ENCODE measurements around the gene H1-8.
"Not testable (repeated sequence)": the region's sequence is repeated elsewhere in the genome, so short reads cannot be mapped to it uniquely, and the experiment has no call there.

The H1-8 gene, protein sequence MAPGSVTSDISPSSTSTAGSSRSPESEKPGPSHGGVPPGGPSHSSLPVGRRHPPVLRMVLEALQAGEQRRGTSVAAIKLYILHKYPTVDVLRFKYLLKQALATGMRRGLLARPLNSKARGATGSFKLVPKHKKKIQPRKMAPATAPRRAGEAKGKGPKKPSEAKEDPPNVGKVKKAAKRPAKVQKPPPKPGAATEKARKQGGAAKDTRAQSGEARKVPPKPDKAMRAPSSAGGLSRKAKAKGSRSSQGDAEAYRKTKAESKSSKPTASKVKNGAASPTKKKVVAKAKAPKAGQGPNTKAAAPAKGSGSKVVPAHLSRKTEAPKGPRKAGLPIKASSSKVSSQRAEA

DNA sequence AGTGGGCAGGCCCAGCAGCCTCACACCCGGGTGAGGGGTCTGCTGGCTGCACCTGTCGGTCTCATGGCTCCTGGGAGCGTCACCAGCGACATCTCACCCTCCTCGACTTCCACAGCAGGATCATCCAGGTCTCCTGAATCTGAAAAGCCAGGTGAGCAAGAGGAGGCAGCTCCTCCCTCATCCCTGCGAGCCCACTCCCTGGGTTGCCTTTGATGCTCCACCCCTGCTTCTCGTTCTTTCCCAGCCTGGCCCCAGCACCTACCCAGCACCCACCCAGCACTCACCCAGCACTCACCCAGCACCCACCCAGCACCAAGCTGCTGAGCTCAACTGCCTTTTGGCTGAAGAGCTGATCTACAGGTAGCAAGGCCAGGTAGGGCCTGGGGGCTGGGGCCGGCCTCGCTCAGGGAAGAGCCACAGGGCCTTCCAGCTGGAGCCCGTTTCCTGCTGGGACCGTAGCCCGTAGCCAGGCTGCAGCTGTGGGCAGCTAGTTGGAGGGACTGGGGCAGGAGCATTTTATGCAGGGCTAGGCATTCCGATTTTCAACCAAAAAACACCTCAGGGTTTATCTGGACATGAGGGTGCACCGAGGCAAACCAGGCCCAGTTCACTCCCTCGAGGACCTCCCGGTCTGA, at the start of gene H1-8:
TSS of gene H1-8 (plus strand) at position 20 of the 635 bp plus-strand sequence. CDS start at position 64, 44 bp downstream.
- DNase-seq, result no peak

DNA sequence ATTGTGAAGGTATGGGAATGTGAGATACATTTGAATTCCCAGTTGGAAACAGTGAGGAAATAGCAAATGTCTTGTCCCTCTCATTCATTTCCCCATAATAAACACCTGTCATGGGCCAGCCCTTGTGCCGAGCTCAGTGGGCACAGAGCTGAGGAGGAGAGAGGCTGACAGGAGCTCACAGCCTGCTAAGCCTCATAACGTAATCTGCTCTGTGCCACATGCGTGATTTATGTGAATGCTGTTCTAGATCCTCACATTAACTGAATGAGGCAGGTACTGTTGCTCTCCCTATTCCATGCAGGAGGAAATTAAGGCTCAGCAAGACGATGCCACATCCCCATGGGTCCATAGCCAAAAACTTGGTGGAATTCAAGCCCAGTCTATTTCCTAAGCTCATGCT, 49.8 kb upstream of the H1-8 start:
- no peak for DNase-seq

DNA sequence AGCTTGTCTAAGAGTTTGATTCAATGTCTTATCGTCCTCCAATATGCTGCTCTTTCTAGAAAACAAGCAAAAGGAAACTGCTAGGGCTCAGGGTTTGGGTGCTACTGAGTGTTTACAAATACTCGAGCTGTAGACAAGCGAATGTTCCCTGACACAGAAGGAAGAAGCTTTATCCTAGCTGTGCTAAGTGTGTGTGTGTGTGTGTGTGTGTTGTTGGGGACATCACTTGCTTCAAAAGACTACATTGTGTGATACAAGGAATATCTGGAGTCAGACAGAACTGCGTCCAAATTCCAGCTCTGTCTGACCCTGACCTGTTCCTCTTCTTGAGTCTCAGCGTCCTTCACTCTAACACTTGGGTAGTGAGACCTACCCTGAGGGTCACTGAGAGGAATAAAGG, 48.5 kb upstream of the H1-8 start:
- DNase-seq, result not testable (repeated sequence)

DNA sequence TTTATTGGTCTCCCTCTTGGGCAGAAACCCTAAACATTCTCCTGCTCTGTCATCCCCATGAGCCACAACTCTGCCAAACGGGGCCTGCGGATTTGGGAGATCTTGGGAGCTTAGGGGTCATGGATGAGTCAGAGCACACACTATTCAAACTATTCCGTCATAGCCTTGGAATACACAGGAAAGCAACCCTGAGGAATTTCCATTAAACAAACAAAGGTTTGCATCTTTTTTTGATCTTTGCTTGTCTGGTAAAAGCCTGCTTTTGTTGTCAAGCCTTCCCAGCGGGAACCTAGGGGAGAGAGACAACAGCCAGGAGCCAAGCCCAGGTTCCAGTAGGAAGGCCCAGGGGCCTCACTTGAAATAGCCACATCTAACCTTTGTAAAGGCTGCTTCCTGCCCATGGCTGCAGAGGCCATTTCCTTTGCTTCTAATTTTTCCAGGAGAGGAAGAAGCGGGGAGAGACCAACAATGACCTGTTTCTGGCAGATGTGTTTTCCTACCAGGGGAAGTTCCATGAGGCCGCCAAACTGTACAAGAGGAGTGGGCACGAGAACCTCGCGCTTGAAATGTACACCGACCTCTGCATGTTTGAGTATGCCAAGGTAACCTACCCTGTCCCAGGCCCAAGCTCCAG, 47.9 kb upstream of the H1-8 start:
- DNase-seq, result not testable (repeated sequence)

DNA sequence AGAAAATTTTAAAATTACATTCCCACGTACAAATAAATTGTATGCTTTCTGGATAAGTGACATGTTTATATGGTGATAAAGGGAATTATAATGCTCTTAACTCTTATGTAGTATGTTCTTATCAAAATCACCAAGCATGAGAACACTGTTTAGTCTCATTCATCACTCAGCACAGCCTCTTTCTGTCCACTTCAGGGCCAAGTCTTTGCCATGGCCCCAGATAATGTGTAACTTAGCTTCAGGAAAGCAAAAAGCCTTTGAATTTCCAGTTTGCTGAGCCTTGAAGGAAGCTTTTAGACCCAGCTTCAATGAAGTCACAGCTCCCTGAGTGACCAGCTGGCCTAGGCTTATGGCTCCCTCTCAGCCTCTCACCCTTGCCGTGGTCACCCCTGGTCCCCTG, 45.1 kb upstream of the H1-8 start:
- not testable (repeated sequence) for DNase-seq

DNA sequence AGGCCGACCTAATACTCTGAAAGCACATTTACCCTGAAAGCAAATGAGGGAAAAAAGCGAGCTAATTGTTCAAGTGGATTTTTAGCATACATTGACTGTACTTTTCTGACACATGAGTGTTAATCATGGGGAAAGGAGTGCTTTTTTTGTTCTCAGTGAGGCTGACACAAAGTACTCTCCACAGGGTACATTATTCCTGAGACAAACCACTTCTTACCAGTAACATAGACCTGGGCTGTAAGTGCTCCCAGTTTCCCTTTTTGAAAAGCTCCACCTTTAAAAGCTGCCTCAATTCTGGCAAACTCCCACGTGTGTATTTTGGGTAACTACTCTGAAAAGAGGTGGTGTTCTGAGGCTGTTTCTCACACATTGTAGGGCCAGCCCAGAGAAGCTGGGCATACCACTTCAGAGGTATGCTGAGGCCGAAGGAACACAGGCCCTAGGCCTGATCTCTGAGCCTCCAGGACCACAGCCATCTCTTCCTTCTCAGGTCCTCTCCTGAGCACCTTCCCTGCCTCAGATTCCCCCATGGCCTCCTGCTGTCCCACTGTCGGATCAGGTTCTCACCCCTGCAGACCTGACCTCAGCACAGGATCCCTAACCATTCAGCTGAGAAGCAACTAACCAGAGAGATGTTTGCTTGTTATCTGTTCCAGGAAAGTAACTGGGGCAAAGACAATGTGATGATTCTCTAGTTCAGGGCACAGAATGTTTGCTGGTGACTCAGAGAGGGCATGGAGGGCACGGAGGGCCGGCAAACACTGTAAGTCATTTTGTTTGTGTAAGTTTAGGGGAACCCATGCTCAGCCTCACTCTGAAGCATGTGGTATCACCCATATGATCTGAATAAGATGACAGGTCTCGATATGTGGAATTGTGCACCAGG, 44.1 kb upstream of the H1-8 start:
- DNase-seq, result not testable (repeated sequence)

DNA sequence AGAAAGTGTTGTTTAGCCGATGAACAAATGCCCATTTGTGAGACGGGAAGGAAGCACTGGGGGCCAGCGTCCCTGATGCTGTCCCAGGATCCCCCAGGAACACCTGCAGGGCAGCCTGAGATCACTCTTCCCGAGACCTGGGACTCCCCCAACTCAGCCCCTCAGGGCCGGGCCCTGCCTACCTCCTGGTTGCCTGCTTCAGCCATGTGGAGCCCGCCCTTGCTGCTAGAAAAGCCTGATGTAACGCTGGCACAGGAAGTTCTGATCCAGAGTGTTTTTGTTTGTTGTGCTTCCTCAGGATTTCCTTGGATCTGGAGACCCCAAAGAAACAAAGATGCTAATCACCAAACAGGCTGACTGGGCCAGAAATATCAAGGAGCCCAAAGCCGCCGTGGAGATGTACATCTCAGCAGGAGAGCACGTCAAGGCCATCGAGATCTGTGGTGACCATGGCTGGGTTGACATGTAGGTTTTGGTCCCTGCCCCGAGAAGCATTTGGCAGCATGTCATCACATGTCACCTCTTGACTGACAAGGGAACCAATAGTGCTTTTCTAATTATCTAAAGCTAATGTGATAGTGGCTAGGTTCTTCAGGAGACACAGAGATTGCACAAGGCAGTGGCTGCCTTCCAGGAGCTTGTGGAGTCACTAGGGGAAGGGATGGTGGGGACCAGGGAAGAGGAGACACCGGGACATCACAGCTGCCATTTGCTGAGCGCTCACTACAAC, 43.2 kb upstream of the H1-8 start:
- DNase-seq, result not testable (repeated sequence)

DNA sequence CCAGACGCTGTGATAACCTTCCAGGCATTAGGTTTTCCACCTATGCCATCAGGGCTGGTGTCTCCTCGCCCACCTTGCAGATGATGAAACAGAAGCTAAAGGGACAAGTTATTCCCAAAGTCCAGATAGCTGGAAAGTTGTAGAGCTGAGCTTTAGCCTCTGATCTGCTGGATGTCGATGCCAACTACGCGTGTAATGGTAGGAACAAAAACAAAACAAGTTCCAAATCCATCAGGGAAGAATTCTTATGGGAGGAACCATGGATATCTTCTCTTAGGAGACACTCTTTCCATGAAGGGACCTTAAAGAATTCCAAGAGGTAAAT, 42.7 kb upstream of the H1-8 start:
- DNase-seq, result no peak

DNA sequence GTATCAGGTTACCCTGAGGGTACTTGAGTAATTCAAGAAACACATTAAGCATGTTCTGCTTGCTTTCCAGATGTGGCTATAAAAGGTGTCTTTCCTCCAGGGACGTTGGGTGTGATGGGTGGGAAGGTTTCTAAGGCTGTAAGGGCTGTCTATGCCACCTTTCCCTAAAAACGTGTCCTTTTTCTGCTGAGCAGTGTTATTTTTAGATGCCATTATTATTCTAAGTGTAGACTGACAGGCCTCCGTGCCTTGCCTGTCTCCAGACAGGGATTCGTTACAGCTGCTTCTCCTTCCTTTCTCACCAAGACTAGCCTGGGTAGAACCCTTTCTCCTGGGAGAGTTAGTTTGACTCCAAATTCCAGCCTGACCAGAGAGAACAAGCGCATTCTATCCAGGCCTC, 41.3 kb upstream of the H1-8 start:
- no peak for DNase-seq

DNA sequence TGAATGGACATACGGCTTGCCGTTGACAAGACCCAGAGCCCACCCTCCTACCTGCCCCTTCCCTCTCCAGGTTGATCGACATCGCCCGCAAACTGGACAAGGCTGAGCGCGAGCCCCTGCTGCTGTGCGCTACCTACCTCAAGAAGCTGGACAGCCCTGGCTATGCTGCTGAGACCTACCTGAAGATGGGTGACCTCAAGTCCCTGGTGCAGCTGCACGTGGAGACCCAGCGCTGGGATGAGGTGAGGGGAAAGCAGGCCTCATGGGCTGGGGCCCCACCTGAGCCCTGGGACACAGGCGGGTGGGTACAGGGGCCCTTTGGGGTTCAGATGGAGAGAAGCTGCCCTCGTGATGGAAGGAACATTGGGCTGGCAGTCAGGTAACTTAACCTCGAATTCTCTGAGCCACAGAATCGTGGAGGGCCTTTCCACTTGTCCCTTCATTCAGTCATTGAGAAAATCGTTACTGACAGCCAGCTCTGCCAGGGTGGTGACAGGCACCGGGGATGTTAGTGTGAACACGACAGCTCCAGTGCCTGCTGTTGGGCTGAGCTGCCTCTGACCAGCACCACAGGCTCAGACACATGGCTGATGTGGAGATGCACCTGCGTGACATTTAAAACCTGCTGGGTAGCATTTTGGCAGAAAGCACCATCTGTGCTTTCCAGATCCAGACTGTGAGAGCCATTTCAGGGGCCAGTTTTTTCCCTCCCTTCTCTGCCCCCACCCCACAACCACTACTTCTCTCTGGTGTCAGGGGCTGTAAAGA, 40.1 kb upstream of the H1-8 start:
- DNase-seq, result no peak

DNA sequence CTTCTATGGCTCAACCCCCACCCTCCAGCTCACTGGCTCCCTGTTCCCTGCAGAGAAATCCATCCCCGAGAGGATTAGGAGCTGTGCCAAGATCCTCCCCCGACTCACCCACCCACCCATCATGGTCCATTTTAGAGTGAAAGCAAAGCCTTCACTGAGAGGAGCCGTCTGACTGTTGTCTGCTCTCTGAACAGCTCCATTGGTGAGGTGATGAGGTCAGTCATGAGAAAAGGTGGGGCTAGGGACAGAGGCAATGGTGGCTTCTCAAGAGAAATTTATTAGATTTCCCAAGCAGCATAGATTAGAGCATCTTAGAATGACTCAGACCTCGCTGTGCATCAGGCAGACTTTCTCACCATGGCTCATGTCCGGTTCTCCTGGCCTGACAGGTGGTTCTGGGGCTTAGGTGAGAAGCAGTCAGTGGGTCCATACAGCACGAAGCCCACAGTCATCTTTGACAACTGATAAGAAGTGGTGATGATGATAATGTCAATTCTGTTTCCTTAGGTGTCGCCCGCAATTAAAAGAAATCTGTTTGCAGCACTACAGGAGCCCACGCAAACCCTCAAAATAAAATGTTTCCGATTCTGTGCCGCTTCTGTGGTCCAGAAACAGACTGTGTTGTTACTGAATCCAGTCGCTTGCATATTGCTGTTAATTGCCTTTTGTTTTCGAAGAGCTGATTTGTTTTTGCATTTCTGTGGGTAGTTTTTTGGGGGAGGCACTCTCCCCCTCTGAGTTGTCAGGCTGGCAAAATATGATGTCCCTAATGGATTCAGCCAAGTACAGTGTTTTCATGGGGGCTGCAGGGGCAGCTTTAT, 39.3 kb upstream of the H1-8 start:
- no peak for DNase-seq

DNA sequence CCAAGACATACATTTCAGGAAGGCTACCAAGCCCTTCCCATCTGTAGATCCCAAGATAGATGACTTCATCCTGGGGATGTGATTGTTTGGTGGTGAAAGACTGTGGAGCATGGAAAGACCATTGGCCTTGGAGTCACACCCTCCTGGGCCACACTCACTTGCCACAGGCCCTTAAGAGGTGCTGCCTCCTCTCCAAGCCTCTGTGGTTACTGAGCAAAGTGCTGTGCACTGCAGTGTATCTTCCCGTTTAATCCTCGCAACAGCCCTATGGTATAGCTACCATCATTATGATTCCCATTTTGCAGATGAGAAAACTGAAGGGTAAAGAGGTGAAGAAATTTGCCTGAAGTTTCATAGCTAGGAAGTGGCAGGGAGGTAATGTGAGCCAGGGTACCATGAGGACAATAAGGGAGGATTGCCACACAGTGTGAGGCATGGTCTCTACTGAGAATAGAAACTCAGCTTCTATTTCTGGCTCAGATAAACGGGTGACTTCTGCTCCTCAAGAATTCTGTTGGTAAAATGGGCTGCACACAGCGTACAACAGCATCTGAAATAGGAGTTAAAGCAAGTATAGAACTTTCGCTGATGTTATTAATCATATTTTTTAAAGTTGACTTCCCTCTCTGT, 38.4 kb upstream of the H1-8 start:
- DNase-seq, result no peak

DNA sequence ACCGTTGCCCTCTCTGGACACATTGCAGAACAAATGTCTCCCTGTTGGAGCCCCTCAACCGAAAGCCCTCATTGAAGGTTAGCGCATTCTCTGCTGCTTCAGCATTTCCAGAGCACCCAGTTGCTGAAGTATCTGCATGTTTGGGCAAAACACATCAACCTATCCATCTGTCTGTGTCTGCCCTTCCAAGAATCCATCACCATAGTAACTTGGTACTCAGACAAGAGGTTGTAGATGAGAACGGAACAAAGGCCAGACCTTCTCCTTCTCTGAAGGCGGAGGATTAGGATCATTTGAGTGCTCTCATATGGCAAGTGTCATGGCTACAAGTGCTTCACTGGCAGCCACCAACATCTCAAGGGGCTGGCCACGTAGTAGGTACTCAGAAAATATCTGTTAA, 37.6 kb upstream of the H1-8 start:
- peak; percentile 90 for DNase-seq

DNA sequence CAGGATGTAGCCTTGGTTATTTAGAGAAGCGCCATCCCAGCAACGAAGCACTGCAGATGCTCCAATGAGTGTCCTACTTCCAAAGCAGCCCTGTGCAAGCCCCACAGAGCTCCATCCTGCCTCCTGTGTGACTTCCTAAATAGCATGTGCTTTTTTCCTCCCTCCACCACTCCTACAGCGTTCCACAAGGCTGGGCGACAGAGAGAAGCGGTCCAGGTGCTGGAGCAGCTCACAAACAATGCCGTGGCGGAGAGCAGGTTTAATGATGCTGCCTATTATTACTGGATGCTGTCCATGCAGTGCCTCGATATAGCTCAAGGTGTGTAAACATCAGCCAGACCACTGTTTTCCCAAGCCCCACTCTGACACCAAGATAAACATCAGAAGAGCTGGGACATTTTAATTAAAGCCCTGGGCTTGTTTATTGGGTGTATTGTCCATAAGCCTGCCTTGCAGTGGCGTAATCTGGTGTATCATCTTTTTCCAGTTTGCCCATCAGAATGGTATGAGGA, 36.7 kb upstream of the H1-8 start:
- no peak for DNase-seq

DNA sequence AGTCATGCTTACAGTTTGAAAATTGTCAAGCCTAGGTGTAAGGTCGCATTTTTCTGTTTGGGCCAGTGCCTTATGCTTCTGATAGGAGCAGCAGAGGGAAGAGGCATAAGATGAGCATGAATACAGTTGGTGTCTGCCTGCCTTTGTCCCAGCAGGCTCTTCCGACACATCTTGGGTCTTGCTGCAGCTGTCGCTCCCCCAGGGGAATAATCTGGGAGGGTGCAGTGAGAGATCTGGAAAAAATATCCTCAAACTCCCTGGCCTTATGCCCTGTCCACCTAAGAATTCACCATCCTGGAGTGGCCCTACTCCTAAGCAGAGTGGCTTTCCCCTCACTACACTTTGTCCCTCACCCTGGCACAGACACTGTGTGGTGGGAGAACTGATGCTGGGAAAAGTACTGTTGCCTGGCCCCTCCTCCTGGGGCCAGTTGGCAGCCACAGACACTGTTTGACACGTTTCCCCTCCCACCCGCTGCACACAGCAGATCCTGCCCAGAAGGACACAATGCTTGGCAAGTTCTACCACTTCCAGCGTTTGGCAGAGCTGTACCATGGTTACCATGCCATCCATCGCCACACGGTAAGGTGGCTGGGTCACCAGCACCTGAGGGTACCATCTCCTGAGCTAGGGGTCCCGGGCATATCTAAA, 35.7 kb upstream of the H1-8 start:
- DNase-seq, result peak; percentile 63

DNA sequence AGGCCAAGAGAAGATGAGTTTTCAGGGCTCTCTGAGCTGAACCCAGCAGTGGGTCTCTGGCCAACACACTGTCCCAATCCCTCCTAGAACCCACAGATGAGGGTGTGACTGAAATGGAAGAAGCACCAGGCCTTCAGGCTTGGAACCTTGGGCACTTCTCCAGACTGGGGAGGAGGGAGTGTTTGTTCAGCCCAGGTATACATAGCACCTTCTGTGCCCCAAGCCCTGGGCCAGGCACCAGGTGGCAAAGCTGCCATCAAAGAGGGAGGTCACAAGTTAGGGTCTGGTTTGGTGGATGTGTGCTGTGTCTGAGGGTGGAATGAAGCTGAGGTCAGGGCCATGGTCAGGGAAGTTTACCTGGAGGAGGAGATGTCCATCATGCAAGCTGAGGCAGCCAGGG, 30.4 kb upstream of the H1-8 start:
- no peak for DNase-seq

DNA sequence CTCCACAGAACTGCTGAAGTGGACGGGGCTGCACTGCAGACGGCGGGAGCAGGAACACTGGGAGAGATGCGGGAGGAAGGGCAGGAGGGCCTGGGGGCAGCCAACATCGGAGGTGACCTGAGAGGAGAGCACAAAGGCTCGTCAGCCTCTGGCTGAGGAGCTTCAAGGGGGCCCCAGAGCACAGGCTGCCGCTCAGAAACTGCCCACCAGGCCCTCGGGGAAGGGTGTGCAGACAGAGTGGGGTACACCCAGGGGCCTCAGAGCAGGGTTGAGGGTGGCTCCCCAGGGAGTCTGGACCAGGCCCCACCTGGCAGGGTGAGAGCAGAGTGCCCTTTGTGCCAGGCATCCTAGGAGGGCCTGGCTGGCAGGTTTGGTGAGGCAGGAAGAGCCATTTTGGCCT, 29.3 kb upstream of the H1-8 start:
- no peak for DNase-seq

DNA sequence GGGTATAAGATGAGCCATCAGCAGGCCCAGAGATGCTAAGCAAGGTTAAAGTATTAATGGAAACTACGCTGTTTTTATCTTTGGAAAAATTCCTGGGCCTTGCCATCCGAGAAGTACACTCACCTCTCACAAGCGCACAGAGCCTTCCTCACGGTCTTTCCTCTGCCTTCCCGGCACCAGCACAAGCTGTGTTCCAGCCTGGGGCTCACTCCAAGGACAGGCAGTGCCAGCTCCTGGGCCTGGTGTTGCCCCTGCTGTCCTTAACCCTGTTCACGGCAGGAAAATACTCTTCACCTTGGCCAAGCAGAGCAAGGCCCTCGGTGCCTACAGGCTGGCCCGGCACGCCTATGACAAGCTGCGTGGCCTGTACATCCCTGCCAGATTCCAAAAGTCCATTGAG, 28.9 kb upstream of the H1-8 start:
- no peak for DNase-seq

DNA sequence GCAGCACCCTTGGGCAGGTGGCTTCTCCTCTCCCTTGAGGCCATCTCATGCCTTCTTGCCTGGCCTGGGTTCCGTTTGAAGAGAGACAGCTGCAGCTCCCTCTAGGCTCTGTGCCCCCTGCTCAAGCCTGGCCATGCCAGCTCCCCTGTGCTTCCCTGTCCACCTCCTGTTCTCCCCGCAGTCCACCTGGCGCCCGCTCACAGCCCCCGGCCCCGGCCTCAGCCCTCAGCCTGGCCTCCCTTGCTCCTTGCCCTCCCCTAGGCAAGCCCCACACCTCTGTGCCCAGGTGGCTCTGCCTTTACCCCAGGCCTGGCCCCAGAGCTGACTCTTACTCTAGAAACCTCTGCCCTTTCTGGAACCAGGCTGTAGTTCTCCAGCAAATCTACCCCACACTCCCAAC, 28.4 kb upstream of the H1-8 start:
- DNase-seq, result no peak
